ENCODE data around the gene THAP12.
"Not testable (repeated sequence)": the region's sequence is repeated elsewhere in the genome, so short reads cannot be mapped to it uniquely, and the experiment has no call there.

THAP12 gene

DNA sequence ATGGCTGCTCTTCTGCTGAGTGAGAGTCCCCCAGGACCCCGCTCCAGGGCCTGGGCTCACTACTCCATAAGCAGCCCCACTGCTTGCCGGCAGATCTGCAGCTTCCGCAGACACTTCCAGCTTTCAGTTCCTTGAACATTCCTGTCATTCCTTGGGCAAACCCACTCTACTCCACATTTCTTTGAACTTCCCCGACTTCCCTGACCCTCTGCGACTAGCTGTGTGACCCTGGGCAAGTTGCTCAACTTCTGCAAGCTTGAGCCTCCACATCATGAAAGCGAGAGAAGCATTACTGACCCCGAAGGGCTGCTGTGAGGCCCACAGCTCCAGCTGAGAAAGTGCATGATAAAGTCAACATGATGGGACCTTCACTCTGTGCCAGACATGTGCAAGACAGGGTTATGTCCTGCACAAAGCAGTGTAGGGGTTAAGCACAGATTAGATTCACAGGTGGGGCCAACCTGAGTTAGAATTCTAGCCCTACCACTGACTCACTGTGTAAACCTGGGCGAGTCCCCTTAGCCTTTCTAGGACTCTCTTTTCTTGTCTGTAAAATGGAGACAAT is 51.8 kb downstream of the THAP12 start:
- DNase-seq, result no peak
- H3K36me3 ChIP-seq, result no peaks in the 10 kb centered on the region
- TF ChIP-seq, protein P1, sequence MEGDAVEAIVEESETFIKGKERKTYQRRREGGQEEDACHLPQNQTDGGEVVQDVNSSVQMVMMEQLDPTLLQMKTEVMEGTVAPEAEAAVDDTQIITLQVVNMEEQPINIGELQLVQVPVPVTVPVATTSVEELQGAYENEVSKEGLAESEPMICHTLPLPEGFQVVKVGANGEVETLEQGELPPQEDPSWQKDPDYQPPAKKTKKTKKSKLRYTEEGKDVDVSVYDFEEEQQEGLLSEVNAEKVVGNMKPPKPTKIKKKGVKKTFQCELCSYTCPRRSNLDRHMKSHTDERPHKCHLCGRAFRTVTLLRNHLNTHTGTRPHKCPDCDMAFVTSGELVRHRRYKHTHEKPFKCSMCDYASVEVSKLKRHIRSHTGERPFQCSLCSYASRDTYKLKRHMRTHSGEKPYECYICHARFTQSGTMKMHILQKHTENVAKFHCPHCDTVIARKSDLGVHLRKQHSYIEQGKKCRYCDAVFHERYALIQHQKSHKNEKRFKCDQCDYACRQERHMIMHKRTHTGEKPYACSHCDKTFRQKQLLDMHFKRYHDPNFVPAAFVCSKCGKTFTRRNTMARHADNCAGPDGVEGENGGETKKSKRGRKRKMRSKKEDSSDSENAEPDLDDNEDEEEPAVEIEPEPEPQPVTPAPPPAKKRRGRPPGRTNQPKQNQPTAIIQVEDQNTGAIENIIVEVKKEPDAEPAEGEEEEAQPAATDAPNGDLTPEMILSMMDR (IDR thresholded peaks at IDR 0.05; ENCODE audit: low read depth, low read length), result no peak
- H3K4me1 ChIP-seq, result no peaks in the 10 kb centered on the region
- no peaks in the 10 kb centered on the region for H3K27me3 ChIP-seq
- no peak overlapping the region for H3K4me3 ChIP-seq (ENCODE audit: low read depth, low read length)
- H3K9me3 ChIP-seq, result no peaks in the 10 kb centered on the region

DNA sequence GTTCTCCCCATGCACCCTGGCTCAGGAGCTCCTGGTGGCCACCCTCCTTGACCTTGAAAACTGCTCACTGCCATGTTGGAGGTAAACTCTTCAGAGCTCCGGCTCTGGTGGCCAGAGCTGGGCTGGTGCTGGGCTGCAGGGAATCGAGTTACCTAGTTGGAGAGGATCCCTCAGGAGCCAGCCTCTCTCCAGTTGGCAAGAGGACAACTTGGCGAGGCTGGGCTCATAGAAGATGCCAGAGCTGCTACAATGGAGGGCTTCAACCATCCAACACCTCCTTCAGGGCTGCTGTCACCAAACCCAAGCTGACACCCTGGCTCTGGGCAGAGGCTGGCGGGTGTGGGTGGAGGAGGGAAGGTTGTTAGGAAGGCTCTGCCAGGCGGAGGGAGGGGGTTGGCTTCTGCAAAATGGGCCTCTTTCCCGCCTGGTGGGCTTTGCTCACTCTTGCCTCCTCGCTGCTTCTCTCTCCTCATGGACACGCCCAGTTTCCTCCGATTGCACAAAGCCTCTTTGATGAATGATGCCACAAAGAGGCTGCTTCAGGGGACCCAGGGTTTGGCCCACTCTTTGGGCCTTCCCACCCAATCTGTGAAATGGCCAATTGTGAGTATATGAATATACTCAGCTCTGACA is 53.1 kb downstream of the THAP12 start:
- Histone ChIP-seq H3K4me1 (peaks cover 9% of the 10 kb centered on the region), H3K9me3 (no peaks in the 10 kb centered on the region), H3K27me3 (no peaks in the 10 kb centered on the region), H3K4me3 (ENCODE audit: low read depth, low read length) (no peak overlapping the region), H3K36me3 (no peaks in the 10 kb centered on the region)
- no peak for DNase-seq
- TF ChIP-seq, protein P1 (IDR thresholded peaks at IDR 0.05; ENCODE audit: low read depth, low read length), result no peak

DNA sequence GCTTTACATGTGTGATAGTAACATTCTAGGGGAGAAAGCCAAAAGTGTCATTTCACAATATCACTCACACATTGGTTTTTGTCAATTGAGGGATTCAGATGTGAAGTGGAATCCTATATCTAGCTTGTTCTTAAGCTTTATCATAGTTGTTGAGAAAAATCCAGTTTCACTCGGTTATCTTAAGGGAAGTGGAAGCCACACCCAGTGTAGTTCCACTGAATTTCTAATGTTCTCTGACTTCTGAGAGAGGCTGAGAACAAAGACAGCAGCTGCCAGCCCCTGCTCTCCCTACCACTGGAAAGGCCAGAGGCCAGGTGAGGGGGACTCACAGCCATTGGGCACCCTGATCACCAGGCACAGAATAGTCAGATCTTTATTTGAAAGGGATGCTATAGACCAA is 53.7 kb downstream of the THAP12 start:
- H3K9me3 ChIP-seq, result no peaks in the 10 kb centered on the region
- H3K4me3 ChIP-seq (ENCODE audit: low read depth, low read length), result no peak overlapping the region
- DNase-seq, result no peak
- H3K4me1 ChIP-seq, result peaks cover 9% of the 10 kb centered on the region
- no peaks in the 10 kb centered on the region for H3K36me3 ChIP-seq
- no peaks in the 10 kb centered on the region for H3K27me3 ChIP-seq
- TF ChIP-seq, protein P1 (IDR thresholded peaks at IDR 0.05; ENCODE audit: low read depth, low read length), result no peak

DNA sequence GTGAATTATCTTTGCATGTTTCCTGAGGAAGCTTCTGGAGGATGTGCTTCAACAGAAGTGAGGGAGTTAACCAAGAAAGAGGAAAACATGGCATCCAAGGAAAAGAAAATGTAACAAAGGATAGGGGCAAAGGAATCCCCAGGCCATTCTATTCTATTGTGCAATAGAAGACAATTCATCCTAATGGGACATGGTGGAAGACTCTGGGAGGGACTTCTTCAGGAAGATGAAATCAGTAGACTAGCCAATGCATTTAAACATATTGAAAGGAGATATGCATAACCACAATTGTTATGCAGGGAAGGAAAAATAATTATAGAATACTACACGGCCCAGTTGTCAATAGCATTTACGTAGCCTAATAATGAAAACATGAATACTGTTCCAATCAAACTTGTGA is 55.7 kb downstream of the THAP12 start:
- DNase-seq, result no peak
- H3K9me3 ChIP-seq, result no peaks in the 10 kb centered on the region
- no peaks in the 10 kb centered on the region for H3K27me3 ChIP-seq
- H3K36me3 ChIP-seq, result no peaks in the 10 kb centered on the region
- H3K4me1 ChIP-seq, result peaks cover 9% of the 10 kb centered on the region
- no peak overlapping the region for H3K4me3 ChIP-seq (ENCODE audit: low read depth, low read length)
- TF ChIP-seq, protein P1 (IDR thresholded peaks at IDR 0.05; ENCODE audit: low read depth, low read length), result no peak

DNA sequence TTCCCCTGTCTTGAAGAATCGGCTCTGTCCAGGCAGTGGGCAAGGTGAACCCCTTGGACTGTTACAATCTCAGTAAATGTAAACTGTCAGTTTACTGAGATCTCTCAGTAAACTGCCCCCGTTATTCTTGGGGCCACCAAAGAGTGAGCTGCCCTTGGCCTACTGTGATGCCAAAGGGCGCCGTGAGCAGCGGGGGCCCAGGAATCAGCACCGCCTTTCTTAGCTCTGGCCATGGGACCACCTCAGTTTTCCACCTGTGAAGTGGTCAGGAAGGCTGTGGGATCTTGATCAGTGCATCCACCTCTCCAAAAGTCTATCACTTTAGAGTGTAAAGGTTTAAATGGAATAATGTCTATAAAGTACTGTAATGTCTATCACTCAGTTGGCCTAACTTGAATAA is 57.1 kb downstream of the THAP12 start:
- Histone ChIP-seq H3K36me3 (no peaks in the 10 kb centered on the region), H3K4me1 (peaks cover 9% of the 10 kb centered on the region), H3K4me3 (ENCODE audit: low read depth, low read length) (no peak overlapping the region), H3K27me3 (no peaks in the 10 kb centered on the region), H3K9me3 (no peaks in the 10 kb centered on the region)
- DNase-seq, result no peak
- TF ChIP-seq, protein P1 (IDR thresholded peaks at IDR 0.05; ENCODE audit: low read depth, low read length), result no peak

DNA sequence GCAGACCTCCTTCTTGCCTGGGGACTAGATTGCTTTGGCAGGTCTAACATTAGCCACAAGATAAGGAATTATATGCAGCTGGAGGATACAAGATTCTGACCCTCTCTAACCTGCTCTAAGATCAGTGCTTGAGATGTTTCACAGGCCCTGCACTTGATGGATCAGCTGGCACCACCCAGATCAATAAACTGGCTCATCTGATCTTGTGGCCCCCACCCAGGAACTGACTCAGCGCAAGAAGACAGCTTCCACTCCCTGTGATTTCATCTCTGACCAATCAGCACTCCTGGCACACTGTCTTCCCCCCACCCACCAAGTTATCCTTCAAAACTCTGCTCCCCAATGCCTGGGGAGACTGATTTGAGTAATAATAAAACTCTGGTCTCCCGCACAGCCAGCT is 57.6 kb downstream of the THAP12 start:
- not testable (repeated sequence) for H3K4me3 ChIP-seq (ENCODE audit: low read depth, low read length); H3K27me3 ChIP-seq; H3K4me1 ChIP-seq; H3K36me3 ChIP-seq; DNase-seq; H3K9me3 ChIP-seq

Data from BE2C (cell line).